Smooth muscle cell (in vitro differentiated cells): ENCODE data around the gene PHKA2. TPM values are rescaled to one million over a fixed set of nuclear protein-coding genes. Genes with fewer than 3 reads are reported as not detected.

ENCODE experiments used
- DNase-seq: peaks from one replicate; lab custom pipeline; 2025; ENCODE audit not compliant: unreplicated experiment; lab: John Stamatoyannopoulos, UW
- H2AFZ ChIP-seq: fragments of 200-600 bp; sonication (generic); 2 replicates; pipeline ENCODE4 v1.6.0; 2016; ENCODE audit warnings: antibody characterized with exemption, low read depth, mild to moderate bottlenecking
- H3F3A ChIP-seq: fragments of 200-600 bp; sonication (generic); 2 replicates; pipeline ENCODE4 v1.6.0; 2017; ENCODE audit warnings: antibody characterized with exemption, low read depth
- H3K27ac ChIP-seq: fragments of 200-600 bp; sonication (generic); 2 replicates; pipeline ENCODE4 v1.5.1; 2016; ENCODE audit warnings: low read depth, mild to moderate bottlenecking
- H3K27me3 ChIP-seq: fragments of 200-600 bp; sonication (generic); 2 replicates; pipeline ENCODE4 v1.6.1; 2016; ENCODE audit warnings: low read depth, mild to moderate bottlenecking
- H3K36me3 ChIP-seq: fragments of 200-600 bp; sonication (generic); 2 replicates; pipeline ENCODE4 v1.5.1; 2016; ENCODE audit warnings: low read depth
- H3K4me1 ChIP-seq: fragments of 200-600 bp; sonication (generic); 2 replicates; pipeline ENCODE4 v1.5.1; 2016; ENCODE audit warnings: low read depth
- H3K4me2 ChIP-seq: fragments of 200-600 bp; sonication (generic); 2 replicates; pipeline ENCODE4 v1.6.0; 2016; ENCODE audit warnings: mild to moderate bottlenecking
- H3K4me3 ChIP-seq: fragments of 200-600 bp; sonication (generic); 2 replicates; pipeline ENCODE4 v1.5.1; 2016; ENCODE audit warnings: mild to moderate bottlenecking
- H3K79me2 ChIP-seq: fragments of 200-600 bp; sonication (generic); 2 replicates; pipeline ENCODE4 v1.6.0; 2016; ENCODE audit warnings: low read depth, mild to moderate bottlenecking
- H3K9ac ChIP-seq: fragments of 200-600 bp; sonication (generic); 2 replicates; pipeline ENCODE4 v1.6.0; 2016; ENCODE audit warnings: low read depth
- H3K9me3 ChIP-seq: fragments of 200-600 bp; sonication (generic); replicated peaks from 2 replicates; pipeline ENCODE4 v1.5.1; 2016; ENCODE audit warnings: low read depth
- H4K20me1 ChIP-seq: fragments of 200-600 bp; sonication (generic); 2 replicates; pipeline ENCODE4 v1.6.0; 2016; ENCODE audit warnings: low read depth
- WGBS: methylation state at CpG from one replicate; pipeline ENCODE4 v1.1.7; 2016; ENCODE audit warnings: low lambda C conversion rate; 5-methylcytosine and 5-hydroxymethylcytosine counted together
- polyA plus RNA-seq: library from polyadenylated mRNA; unstranded; fragments of >200 nt; fragmentation: Nextera tagmentation; extraction: Ambion mirVana; gene quantifications from 2 replicates; pipeline ENCODE4 v1.2.1, GENCODE V29; 2016
- total RNA-seq: library from RNA; depleted of rRNA; stranded (reverse); fragments of >200 nt; gene quantifications from 2 replicates; pipeline ENCODE4 v1.2.3, GENCODE V29; 2014
- TF ChIP-seq, protein P1 (sequence below): fragments of 200-600 bp; sonication (generic); IDR thresholded peaks from 2 replicates; pipeline ENCODE4 v1.5.1; 2017; ENCODE audit warnings: borderline replicate concordance, mild to moderate bottlenecking, antibody characterized with exemption; ENCODE audit not compliant: insufficient read depth, poor library complexity, severe bottlenecking

PHKA2 gene
- total and polyA plus RNA-seq, 2 experiments from 2014 or later, result 7.3 to 22.7 TPM

DNA sequence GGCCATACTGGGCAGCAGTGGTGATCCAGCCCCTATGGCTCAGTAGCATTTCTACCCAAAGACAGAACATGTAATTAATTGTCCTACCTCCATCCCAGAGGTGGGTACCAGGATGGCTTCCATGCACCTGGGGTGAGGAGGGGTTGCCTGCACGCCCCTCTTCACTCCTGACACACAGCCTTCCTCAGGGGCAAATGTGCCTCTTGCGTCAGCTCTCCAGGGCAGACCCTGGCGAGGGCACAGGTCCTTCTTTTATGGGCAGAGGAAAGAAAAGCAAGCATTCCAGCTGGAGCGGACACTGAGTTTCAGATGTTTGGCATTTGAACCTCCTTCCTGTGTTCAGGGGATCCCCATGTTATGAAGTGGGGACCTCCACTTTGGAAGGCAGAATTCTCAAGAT is 95.6 kb downstream of the PHKA2 start:
- Histone ChIP-seq H3F3A (no peaks in the 10 kb centered on the region), H3K4me1 (peaks cover 4% of the 10 kb centered on the region), H3K36me3 (no peaks in the 10 kb centered on the region), H3K79me2 (no peaks in the 10 kb centered on the region), H3K9ac (no peak overlapping the region), H3K4me2 (no peak overlapping the region), H3K27me3 (no peaks in the 10 kb centered on the region), H2AFZ (no peak overlapping the region), H3K27ac (no peak overlapping the region), H3K9me3 (no peaks in the 10 kb centered on the region), H3K4me3 (no peak overlapping the region), H4K20me1 (no peaks in the 10 kb centered on the region)
- TF ChIP-seq, protein P1, sequence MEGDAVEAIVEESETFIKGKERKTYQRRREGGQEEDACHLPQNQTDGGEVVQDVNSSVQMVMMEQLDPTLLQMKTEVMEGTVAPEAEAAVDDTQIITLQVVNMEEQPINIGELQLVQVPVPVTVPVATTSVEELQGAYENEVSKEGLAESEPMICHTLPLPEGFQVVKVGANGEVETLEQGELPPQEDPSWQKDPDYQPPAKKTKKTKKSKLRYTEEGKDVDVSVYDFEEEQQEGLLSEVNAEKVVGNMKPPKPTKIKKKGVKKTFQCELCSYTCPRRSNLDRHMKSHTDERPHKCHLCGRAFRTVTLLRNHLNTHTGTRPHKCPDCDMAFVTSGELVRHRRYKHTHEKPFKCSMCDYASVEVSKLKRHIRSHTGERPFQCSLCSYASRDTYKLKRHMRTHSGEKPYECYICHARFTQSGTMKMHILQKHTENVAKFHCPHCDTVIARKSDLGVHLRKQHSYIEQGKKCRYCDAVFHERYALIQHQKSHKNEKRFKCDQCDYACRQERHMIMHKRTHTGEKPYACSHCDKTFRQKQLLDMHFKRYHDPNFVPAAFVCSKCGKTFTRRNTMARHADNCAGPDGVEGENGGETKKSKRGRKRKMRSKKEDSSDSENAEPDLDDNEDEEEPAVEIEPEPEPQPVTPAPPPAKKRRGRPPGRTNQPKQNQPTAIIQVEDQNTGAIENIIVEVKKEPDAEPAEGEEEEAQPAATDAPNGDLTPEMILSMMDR, result no peak
- DNase-seq, result no peak
- WGBS, result 79% methylated on average over 4 of the region's 4 CpGs

DNA sequence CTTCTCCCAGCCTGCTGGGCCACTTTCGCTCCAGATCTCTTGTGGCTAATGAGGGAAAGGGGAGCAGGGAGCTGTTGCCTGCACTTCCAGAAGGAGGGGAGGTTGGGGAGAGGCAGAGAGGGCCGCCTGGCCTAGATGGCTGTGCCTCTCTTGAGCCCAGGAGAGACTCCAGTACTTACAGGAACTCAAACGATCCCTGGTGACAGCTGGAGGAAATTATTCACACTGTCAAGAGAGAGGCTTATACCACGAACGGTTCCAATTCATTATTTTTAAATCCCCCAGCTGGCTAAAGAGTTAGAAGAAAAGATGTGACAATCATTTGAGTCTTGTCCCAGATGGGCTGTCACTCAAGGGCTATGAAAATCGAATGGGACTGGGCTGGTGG is 96.1 kb downstream of the PHKA2 start:
- H3K9me3 ChIP-seq, result no peaks in the 10 kb centered on the region
- DNase-seq, result no peak
- H3K27me3 ChIP-seq, result no peaks in the 10 kb centered on the region
- no peaks in the 10 kb centered on the region for H3K36me3 ChIP-seq
- no peak overlapping the region for H3K9ac ChIP-seq
- H3K27ac ChIP-seq, result no peak overlapping the region
- H3K79me2 ChIP-seq, result no peaks in the 10 kb centered on the region
- no peak overlapping the region for H3K4me3 ChIP-seq
- WGBS, result 47% methylated on average over 6 of the region's 6 CpGs
- peaks cover 4% of the 10 kb centered on the region for H3K4me1 ChIP-seq
- no peaks in the 10 kb centered on the region for H3F3A ChIP-seq
- TF ChIP-seq, protein P1, result no peak
- H4K20me1 ChIP-seq, result no peaks in the 10 kb centered on the region
- H2AFZ ChIP-seq, result no peak overlapping the region
- no peak overlapping the region for H3K4me2 ChIP-seq

DNA sequence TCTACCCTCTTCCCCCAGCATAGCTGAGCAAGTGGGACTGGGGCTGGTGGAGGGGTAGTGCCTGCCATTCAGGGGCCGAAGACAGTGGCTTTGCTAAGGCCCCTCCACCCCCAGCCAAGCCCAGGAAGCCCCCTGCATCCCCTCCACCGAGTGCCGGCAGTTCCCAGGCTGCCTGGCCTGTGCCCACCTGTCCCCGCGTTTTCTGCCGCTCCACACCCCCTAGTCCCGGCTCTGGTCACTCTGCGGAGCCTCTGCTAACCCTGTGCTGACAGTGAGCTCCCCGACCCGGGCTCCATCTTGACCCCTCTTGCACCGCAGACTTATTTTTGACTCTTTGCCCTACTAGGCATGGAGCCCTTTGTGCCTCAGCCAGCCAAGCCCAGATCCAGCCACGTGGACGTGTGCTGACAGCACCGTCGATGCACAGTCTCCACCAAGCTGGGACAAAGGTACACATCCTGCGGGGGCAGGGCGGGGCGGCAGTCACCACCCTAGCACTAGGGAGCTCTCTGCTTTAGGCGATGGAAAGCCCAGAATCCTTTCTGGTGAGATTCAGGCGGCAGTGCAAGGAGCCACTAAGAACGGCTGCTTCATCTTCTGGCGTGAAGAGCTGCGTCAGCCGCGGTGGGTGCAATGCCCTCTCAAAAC is 96.6 kb downstream of the PHKA2 start:
- TF ChIP-seq, protein P1, result no peak
- H3K4me3 ChIP-seq, result no peak overlapping the region
- peaks cover 4% of the 10 kb centered on the region for H3K4me1 ChIP-seq
- H3F3A ChIP-seq, result no peaks in the 10 kb centered on the region
- peak overlapping the region; percentile 82 for H3K4me2 ChIP-seq
- no peak overlapping the region for H2AFZ ChIP-seq
- no peaks in the 10 kb centered on the region for H4K20me1 ChIP-seq
- no peak overlapping the region for H3K9ac ChIP-seq
- no peaks in the 10 kb centered on the region for H3K36me3 ChIP-seq
- H3K9me3 ChIP-seq, result no peaks in the 10 kb centered on the region
- H3K27me3 ChIP-seq, result no peaks in the 10 kb centered on the region
- WGBS, result 74% methylated on average over 23 of the region's 25 CpGs
- H3K27ac ChIP-seq, result no peak overlapping the region
- no peaks in the 10 kb centered on the region for H3K79me2 ChIP-seq
- DNase-seq, result no peak
